MCF 10A (cell line): Measurements from ENCODE around the gene RRP1B. TPM values are rescaled to one million over a fixed set of nuclear protein-coding genes. Genes with fewer than 3 reads are reported as not detected.
"Not testable (repeated sequence)": the region's sequence is repeated elsewhere in the genome, so short reads cannot be mapped to it uniquely, and the experiment has no call there.

Experiments used
- BruUV-seq: library from RNA; stranded (reverse); fragments of 400-500 nt; replicated peaks from 2 replicates; lab custom pipeline; 2021; lab: Mats Ljungman, UMichigan
- CTCF ChIA-PET: fragments of 300-600 bp; sonication (Branson Sonifier 250); formaldehyde crosslinking; extraction: SDS; loops from one replicate; lab custom pipeline; 2021; ENCODE audit warnings: antibody characterized with exemption, inconsistent platforms; lab: Yijun Ruan, JAX
- POLR2A ChIA-PET: fragments of 300-600, 350-650 bp; sonication (Branson Sonifier 250); formaldehyde crosslinking; extraction: SDS; loops from one replicate; lab custom pipeline; 2020; ENCODE audit warnings: antibody characterized with exemption, inconsistent platforms; lab: Yijun Ruan, JAX
- DNase-seq: peaks from one replicate; pipeline ENCODE4 v3.0.0-alpha.2; 2018; ENCODE audit not compliant: unreplicated experiment
- H3K27ac Mint-ChIP-seq: one replicate; pipeline ENCODE4 v1.8.0; 2022; ENCODE audit warnings: mild to moderate bottlenecking, low read depth, mixed read lengths; ENCODE audit not compliant: unreplicated experiment
- H3K27me3 Mint-ChIP-seq: one replicate; pipeline ENCODE4 v1.8.0; 2022; ENCODE audit warnings: mixed read lengths; ENCODE audit not compliant: insufficient read depth, unreplicated experiment
- H3K36me3 Mint-ChIP-seq: one replicate; pipeline ENCODE4 v1.8.0; 2022; ENCODE audit warnings: mild to moderate bottlenecking, moderate library complexity, mixed read lengths; ENCODE audit not compliant: insufficient read depth, unreplicated experiment
- H3K4me1 Mint-ChIP-seq: one replicate; pipeline ENCODE4 v1.8.0; 2022; ENCODE audit warnings: mixed read lengths; ENCODE audit not compliant: insufficient read depth, unreplicated experiment
- H3K4me3 Mint-ChIP-seq: one replicate; pipeline ENCODE4 v1.8.0; 2022; ENCODE audit warnings: mild to moderate bottlenecking, moderate library complexity, mixed read lengths; ENCODE audit not compliant: unreplicated experiment
- H3K9me3 Mint-ChIP-seq: one replicate; pipeline ENCODE4 v1.8.0; 2022; ENCODE audit warnings: mixed read lengths; ENCODE audit not compliant: unreplicated experiment
- intact Hi-C: fragments of 100-400 bp; cut with micrococcal nuclease; formaldehyde crosslinking; loops from 2 replicates; pipeline ENCODE4 v1.14.1; 2022
- total RNA-seq: library from RNA; stranded (reverse); gene quantifications from 2 replicates; pipeline ENCODE4 v1.2.3, GENCODE V29; 2022
- TF ChIP-seq, protein P1 (sequence below): fragments of 200-600 bp; IDR thresholded peaks from one replicate; pipeline ENCODE4 v1.8.0; 2022; ENCODE audit warnings: antibody characterized with exemption, mild to moderate bottlenecking; ENCODE audit not compliant: unreplicated experiment

The RRP1B gene
- total RNA-seq, 1 experiment from 2014 or later, result 39.8 TPM

DNA sequence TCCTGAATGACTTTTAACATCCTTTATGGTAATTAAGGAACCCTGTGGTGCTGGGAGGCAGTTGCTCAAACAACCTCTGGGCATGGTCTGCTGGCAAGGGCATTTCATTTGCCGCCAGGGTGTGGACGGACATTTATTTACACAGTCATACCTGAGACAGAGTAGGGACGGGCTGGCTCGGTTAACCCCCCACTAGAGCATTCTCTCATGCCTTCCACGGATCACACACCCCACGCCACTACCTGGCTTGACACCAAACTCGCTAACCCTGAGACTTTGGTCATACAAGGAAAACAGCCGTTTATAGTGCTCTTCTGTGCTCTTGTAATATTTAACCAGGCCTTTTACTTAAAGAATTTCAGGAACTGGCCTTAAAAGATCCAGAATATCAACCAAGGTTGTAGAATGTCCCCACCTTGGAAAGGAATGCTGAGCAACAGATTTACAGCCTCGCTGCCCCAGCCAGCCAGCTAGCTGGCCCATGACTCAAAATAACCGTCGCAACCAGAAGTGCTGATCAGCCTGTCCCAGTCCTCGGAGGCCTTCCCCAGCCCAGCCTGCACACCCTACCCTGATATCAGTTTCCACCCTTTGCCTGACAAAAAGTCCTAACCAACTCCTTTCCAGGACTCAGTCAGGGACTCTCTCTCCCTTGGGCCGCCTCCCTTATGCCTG lies 53.0 kb downstream of the RRP1B start:
- TF ChIP-seq, protein P1, sequence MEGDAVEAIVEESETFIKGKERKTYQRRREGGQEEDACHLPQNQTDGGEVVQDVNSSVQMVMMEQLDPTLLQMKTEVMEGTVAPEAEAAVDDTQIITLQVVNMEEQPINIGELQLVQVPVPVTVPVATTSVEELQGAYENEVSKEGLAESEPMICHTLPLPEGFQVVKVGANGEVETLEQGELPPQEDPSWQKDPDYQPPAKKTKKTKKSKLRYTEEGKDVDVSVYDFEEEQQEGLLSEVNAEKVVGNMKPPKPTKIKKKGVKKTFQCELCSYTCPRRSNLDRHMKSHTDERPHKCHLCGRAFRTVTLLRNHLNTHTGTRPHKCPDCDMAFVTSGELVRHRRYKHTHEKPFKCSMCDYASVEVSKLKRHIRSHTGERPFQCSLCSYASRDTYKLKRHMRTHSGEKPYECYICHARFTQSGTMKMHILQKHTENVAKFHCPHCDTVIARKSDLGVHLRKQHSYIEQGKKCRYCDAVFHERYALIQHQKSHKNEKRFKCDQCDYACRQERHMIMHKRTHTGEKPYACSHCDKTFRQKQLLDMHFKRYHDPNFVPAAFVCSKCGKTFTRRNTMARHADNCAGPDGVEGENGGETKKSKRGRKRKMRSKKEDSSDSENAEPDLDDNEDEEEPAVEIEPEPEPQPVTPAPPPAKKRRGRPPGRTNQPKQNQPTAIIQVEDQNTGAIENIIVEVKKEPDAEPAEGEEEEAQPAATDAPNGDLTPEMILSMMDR, result no peak

DNA sequence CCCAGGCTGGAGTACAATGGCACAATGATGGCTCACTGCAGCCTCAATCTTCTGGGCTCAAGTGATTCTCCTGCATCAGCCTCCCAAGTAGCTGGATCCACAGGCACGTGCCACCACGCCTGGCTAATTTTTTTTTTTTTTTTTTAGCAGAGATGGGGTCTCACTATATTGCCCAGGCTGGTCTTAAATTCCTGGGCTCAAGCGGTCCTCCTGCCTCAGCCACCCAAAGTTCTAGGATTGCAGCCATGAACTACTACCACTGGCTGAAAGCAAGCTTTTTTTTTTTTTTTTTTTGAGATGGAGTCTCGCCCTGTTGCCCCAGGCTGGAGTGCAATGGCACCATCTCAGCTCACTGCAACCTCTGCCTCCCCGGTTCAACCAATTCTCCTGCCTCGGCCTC lies 53.8 kb downstream of the RRP1B start:
- Mint-ChIP-seq H3K4me1 (peaks cover 28% of the 10 kb centered on the region), H3K4me3 (peak overlapping the region; percentile 46), H3K27ac (peak overlapping the region; percentile 96)
- not testable (repeated sequence) for H3K36me3 Mint-ChIP-seq, H3K9me3 Mint-ChIP-seq, H3K27me3 Mint-ChIP-seq, BruUV-seq, DNase-seq
- ChIA-PET POLR2A (interaction anchor here (0.8 to 3.8 kb wide), 10 partner anchors 9 to 65 kb away, joined by 3 to 37 read pairs (median 5); partner anchors contain the start of genes HSF2BP and RRP1B), CTCF (interaction anchor here (0.5 to 0.9 kb wide), 2 partner anchors 15 to 22 kb away, joined by 3 to 5 read pairs; no protein-coding TSS in a partner anchor)
- intact Hi-C loops, result loop anchor here (2.0 kb wide), 1 partner anchor 16 kb away; no protein-coding TSS in a partner anchor

More for the DNA sequence above, 53.0 kb downstream of the RRP1B start:
- no peaks in the 10 kb centered on the region for H3K9me3 Mint-ChIP-seq
- intact Hi-C loops, result loop anchor here (2.0 kb wide), 1 partner anchor 16 kb away; no protein-coding TSS in a partner anchor
- ChIA-PET POLR2A (interaction anchor here (0.8 to 3.8 kb wide), 11 partner anchors 9 to 65 kb away, joined by 3 to 37 read pairs (median 5); partner anchors contain the start of genes HSF2BP and RRP1B), CTCF (no interaction called here)
- DNase-seq, result peak; percentile 79
- no peaks in the 10 kb centered on the region for H3K27me3 Mint-ChIP-seq
- H3K36me3 Mint-ChIP-seq, result no peaks in the 10 kb centered on the region
- H3K4me3 Mint-ChIP-seq, result peak overlapping the region; percentile 46
- peak overlapping the region; percentile 96 for H3K27ac Mint-ChIP-seq
- TSS peak; percentile 51 for BruUV-seq
- H3K4me1 Mint-ChIP-seq, result peaks cover 28% of the 10 kb centered on the region

DNA sequence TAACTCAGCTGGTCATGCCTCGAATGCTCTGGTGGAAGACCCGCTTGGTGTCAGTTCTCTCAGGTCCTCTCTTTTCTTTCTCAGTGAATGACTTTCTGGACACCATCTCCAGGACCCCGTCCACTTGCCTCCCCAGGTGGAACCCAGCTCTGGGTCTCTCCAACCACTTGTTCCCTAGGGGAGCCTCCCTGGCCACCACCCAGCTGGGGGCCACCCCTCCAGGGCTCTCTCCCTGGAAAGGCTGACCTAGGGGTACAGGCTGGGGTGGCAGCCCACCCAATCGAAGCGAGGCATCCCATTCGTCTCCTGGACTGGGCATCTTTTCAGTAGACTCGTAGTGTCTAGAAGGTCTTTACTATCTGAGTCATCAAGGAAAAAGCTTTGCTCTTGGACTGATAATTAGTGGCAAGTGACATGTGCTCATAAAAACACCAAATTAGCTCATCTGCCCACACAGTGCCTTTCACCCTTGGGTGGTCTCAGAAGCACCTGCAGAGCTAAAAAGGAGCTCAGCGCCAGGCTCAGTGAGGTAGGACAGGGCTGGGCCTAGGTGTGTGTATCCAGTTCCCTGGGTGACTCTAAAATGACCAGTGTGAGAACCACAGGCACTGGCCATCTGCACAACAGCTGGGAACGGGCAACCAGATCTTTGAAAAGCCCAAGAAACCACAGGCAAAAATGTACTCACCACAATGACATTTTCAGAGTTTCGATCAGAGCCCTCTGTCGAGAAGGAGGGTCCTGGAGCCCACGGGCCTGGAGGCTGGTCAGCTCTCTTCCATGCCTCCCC lies 57.2 kb downstream of the RRP1B start:
- TF ChIP-seq, protein P1, result no peak
- ChIA-PET POLR2A (interaction anchor here (0.7 to 2.1 kb wide), 3 partner anchors 9 to 22 kb away, joined by 3 to 8 read pairs (median 3); no protein-coding TSS in a partner anchor), CTCF (no interaction called here)
- DNase-seq, result no peak
- BruUV-seq, result no TSS peak
- no peak overlapping the region for H3K27ac Mint-ChIP-seq
- no peak overlapping the region for H3K4me3 Mint-ChIP-seq
- H3K4me1 Mint-ChIP-seq, result peaks cover 16% of the 10 kb centered on the region
- intact Hi-C loops, result no loop called here
- peaks cover 12% of the 10 kb centered on the region for H3K36me3 Mint-ChIP-seq
- H3K9me3 Mint-ChIP-seq, result no peaks in the 10 kb centered on the region
- H3K27me3 Mint-ChIP-seq, result no peaks in the 10 kb centered on the region

DNA sequence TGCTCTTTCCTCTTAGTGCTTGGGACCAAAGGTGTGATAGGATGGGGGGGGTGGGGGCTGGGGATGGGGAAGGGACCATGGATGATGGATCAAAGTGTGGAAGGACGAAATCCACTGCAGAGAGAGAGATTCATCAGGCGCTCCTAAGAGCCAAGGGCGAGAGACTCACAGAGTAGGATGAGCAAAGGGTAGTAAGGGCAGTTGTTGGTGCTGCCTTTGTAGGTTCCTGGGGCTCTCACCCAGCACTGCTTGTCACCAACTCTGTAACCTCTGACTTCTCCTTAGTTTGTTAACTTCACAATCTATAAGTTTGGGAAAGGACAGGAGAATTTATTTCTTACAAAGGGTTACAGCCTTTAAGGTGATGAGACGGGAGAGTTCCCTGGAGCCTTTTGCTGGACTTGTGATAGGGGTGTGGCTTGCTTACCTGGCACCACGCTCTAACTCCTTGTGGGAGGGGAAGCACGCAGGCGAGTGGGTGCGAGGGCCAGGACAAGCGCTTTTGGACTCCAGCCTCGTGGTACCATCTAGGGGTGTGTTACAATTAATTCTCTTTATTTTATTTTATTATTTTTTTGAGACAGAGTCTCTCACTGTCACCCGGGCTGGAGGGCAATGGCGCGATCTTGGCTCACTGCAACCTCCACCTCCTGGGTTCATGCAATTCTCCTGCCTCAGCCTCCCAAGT lies 58.0 kb downstream of the RRP1B start:
- Mint-ChIP-seq H3K4me3 (peak overlapping the region; percentile 85), H3K36me3 (peaks cover 12% of the 10 kb centered on the region), H3K27ac (no peak overlapping the region), H3K9me3 (no peaks in the 10 kb centered on the region), H3K4me1 (peaks cover 16% of the 10 kb centered on the region), H3K27me3 (no peaks in the 10 kb centered on the region)
- BruUV-seq, result no TSS peak
- CTCF ChIA-PET, result no interaction called here
- no peak for DNase-seq
- intact Hi-C loops, result no loop called here
- POLR2A ChIA-PET, result interaction anchor here (1.1 to 2.1 kb wide), 3 partner anchors 8 to 41 kb away, joined by 3 to 8 read pairs (median 3); no protein-coding TSS in a partner anchor
- TF ChIP-seq, protein P1, result no peak
